GM21515 (cell line): Measurements from ENCODE around the gene ANKRD16.

Source experiments
- ATAC-seq: cut with Tn5 transposase; IDR thresholded peaks from one replicate; pipeline ENCODE4 v1.9.1; 2021; ENCODE audit not compliant: unreplicated experiment

ANKRD16 gene

DNA sequence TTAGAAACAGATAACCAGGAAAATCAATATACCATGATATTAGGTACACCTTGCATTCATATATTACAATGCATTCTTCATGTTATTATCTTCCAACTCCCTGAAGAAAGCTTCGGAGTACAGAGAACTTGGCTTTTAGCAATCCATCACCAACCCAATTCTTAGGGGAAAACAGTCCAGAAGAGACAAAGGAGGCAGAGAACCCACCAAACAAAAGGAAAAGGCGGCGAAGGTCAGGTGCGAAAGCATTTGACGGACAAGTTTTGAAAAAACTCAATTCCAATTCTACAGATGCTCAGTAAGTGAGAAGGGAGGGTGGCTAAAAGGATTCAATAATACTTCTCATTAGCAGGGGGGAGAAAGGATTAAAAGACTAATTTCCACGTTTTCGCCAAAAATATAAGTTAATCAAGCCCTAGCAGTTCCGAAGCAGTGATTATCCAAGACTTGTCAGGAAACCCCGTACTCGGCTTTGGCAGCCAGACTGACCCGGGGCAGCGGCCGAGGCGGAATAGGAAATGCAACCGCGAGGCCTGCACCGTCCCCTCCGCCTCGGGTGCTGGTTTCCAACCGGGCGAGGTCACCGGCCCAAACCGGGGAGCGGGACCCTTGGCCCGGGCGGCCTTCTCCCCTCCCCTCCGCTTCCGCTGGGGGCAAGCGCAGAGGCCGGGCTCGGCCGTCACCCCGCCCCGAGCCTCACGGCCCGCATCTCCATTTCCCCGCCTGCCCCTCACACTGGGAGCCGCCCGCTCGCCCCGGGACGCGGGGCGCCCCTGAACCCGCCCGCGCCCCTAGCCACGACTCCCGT, 77.2 kb downstream of the ANKRD16 start:
- peak; percentile 33 for ATAC-seq
